ENCODE measurements around the gene PRRX1. TPM values are rescaled to one million over a fixed set of nuclear protein-coding genes. Genes with fewer than 3 reads are reported as not detected.

PRRX1 gene
- polyA plus RNA-seq, 3 donors from 2014 or later = not detected

GRCh38 chr1:170686291-170686690, 22.4 kb downstream of the PRRX1 start:
- Mint-ChIP-seq H3K27ac (no peak overlapping the region), H3K4me3 (no peak overlapping the region), H3K9me3 (peaks cover 0 to 3% (median 0%) of the 10 kb centered on the region in 6 donors), H3K36me3 (no peaks in the 10 kb centered on the region), H3K27me3 (ENCODE audit: low read depth in 3 of 3) (peaks cover 2 to 7% (median 4%) of the 10 kb centered on the region in 3 donors), H3K4me1 (no peaks in the 10 kb centered on the region)
- DNase-seq = no peak

- H3K4me1 Mint-ChIP-seq = no peaks in the 10 kb centered on the region
- H3K27ac Mint-ChIP-seq = no peak overlapping the region
- peaks cover 4 to 7% (median 4%) of the 10 kb centered on the region in 3 donors for H3K27me3 Mint-ChIP-seq (ENCODE audit: low read depth in 3 of 3)
- DNase-seq = no peak
- peaks cover 0 to 3% (median 0%) of the 10 kb centered on the region in 6 donors for H3K9me3 Mint-ChIP-seq
- H3K4me3 Mint-ChIP-seq = no peak overlapping the region
- no peaks in the 10 kb centered on the region for H3K36me3 Mint-ChIP-seq
Observed at GRCh38 chr1:170687621-170688020, 23.7 kb downstream of the PRRX1 start.

- H3K4me3 Mint-ChIP-seq = no peak overlapping the region
- H3K27ac Mint-ChIP-seq = no peak overlapping the region
- H3K9me3 Mint-ChIP-seq = no peaks in the 10 kb centered on the region
- H3K27me3 Mint-ChIP-seq (ENCODE audit: low read depth in 3 of 3) = peaks cover 1 to 11% (median 7%) of the 10 kb centered on the region in 3 donors
- H3K4me1 Mint-ChIP-seq = no peaks in the 10 kb centered on the region
- H3K36me3 Mint-ChIP-seq = no peaks in the 10 kb centered on the region
- no peak for DNase-seq
Observed at GRCh38 chr1:170691258-170691657, 27.3 kb downstream of the PRRX1 start.

- H3K36me3 Mint-ChIP-seq = no peaks in the 10 kb centered on the region
- DNase-seq = no peak
- no peak overlapping the region for H3K4me3 Mint-ChIP-seq
- H3K27me3 Mint-ChIP-seq (ENCODE audit: low read depth in 3 of 3) = peaks cover 1 to 10% (median 7%) of the 10 kb centered on the region in 3 donors
- no peak overlapping the region for H3K27ac Mint-ChIP-seq
- peaks cover 0 to 2% (median 0%) of the 10 kb centered on the region in 6 donors for H3K9me3 Mint-ChIP-seq
- H3K4me1 Mint-ChIP-seq = no peaks in the 10 kb centered on the region
Observed at GRCh38 chr1:170692866-170693575, 29.1 kb downstream of the PRRX1 start.

- DNase-seq = no peak
- no peaks in the 10 kb centered on the region for H3K36me3 Mint-ChIP-seq
- H3K9me3 Mint-ChIP-seq = peaks cover 0 to 2% (median 0%) of the 10 kb centered on the region in 6 donors
- no peak overlapping the region for H3K4me3 Mint-ChIP-seq
- no peak overlapping the region for H3K27ac Mint-ChIP-seq
- no peaks in the 10 kb centered on the region for H3K4me1 Mint-ChIP-seq
- peaks cover 1 to 10% (median 5%) of the 10 kb centered on the region in 3 donors for H3K27me3 Mint-ChIP-seq (ENCODE audit: low read depth in 3 of 3)
Observed at GRCh38 chr1:170694172-170694926, 30.4 kb downstream of the PRRX1 start.

GRCh38 chr1:170695955-170696590, 32.1 kb downstream of the PRRX1 start:
- H3K27me3 Mint-ChIP-seq (ENCODE audit: low read depth in 3 of 3) = peaks cover 1 to 10% (median 2%) of the 10 kb centered on the region in 3 donors

GRCh38 chr1:170696591-170697290, 32.8 kb downstream of the PRRX1 start:
- H3K4me3 Mint-ChIP-seq = no peak overlapping the region
- no peak overlapping the region for H3K27ac Mint-ChIP-seq
- no peaks in the 10 kb centered on the region for H3K36me3 Mint-ChIP-seq
- peaks cover 0 to 2% (median 0%) of the 10 kb centered on the region in 6 donors for H3K9me3 Mint-ChIP-seq
- peaks cover 1 to 8% (median 2%) of the 10 kb centered on the region in 3 donors for H3K27me3 Mint-ChIP-seq (ENCODE audit: low read depth in 3 of 3)
- DNase-seq = no peak
- H3K4me1 Mint-ChIP-seq = no peaks in the 10 kb centered on the region

More at GRCh38 chr1:170695955-170696590, 32.1 kb downstream of the PRRX1 start:
- DNase-seq = no peak
- Mint-ChIP-seq H3K36me3 (no peaks in the 10 kb centered on the region), H3K9me3 (peaks cover 0 to 2% (median 0%) of the 10 kb centered on the region in 6 donors), H3K4me3 (no peak overlapping the region), H3K27ac (no peak overlapping the region), H3K4me1 (no peaks in the 10 kb centered on the region)

- H3K27me3 Mint-ChIP-seq (ENCODE audit: low read depth in 3 of 3) = peaks cover 1 to 8% (median 2%) of the 10 kb centered on the region in 3 donors
- DNase-seq = no peak
- H3K4me3 Mint-ChIP-seq = no peak overlapping the region
- no peaks in the 10 kb centered on the region for H3K36me3 Mint-ChIP-seq
- no peak overlapping the region for H3K27ac Mint-ChIP-seq
- H3K4me1 Mint-ChIP-seq = no peaks in the 10 kb centered on the region
- H3K9me3 Mint-ChIP-seq = peaks cover 0 to 2% (median 0%) of the 10 kb centered on the region in 6 donors
Observed at GRCh38 chr1:170697316-170697715, 33.4 kb downstream of the PRRX1 start.

GRCh38 chr1:170698301-170699275, 34.7 kb downstream of the PRRX1 start:
- no peak overlapping the region for H3K27ac Mint-ChIP-seq
- H3K36me3 Mint-ChIP-seq = no peaks in the 10 kb centered on the region
- H3K27me3 Mint-ChIP-seq (ENCODE audit: low read depth in 3 of 3) = peaks cover 0 to 2% (median 2%) of the 10 kb centered on the region in 3 donors
- DNase-seq = no peak
- H3K4me1 Mint-ChIP-seq = no peaks in the 10 kb centered on the region
- peaks cover 0 to 2% (median 0%) of the 10 kb centered on the region in 6 donors for H3K9me3 Mint-ChIP-seq
- H3K4me3 Mint-ChIP-seq = no peak overlapping the region

GRCh38 chr1:170699696-170700095, 35.8 kb downstream of the PRRX1 start:
- Mint-ChIP-seq H3K4me3 (no peak overlapping the region), H3K27me3 (ENCODE audit: low read depth in 3 of 3) (peaks cover 0 to 2% (median 2%) of the 10 kb centered on the region in 3 donors), H3K27ac (no peak overlapping the region), H3K9me3 (peaks cover 0 to 2% (median 0%) of the 10 kb centered on the region in 6 donors), H3K4me1 (no peaks in the 10 kb centered on the region), H3K36me3 (no peaks in the 10 kb centered on the region)
- DNase-seq = no peak

- Mint-ChIP-seq H3K36me3 (no peaks in the 10 kb centered on the region), H3K4me3 (no peak overlapping the region), H3K9me3 (peaks cover 0 to 2% (median 0%) of the 10 kb centered on the region in 6 donors), H3K27me3 (ENCODE audit: low read depth in 3 of 3) (peaks cover 0 to 2% (median 0%) of the 10 kb centered on the region in 3 donors), H3K4me1 (no peaks in the 10 kb centered on the region), H3K27ac (no peak overlapping the region)
- no peak for DNase-seq
Observed at GRCh38 chr1:170700842-170701615, 37.1 kb downstream of the PRRX1 start.

GRCh38 chr1:170701962-170702361, 38.0 kb downstream of the PRRX1 start:
- Mint-ChIP-seq H3K27ac (no peak overlapping the region), H3K27me3 (ENCODE audit: low read depth in 3 of 3) (peaks cover 0 to 2% (median 0%) of the 10 kb centered on the region in 3 donors), H3K4me3 (no peak overlapping the region), H3K36me3 (no peaks in the 10 kb centered on the region), H3K9me3 (peaks cover 0 to 2% (median 0%) of the 10 kb centered on the region in 6 donors), H3K4me1 (no peaks in the 10 kb centered on the region)
- DNase-seq = no peak

All from immature natural killer cell (primary cell).